ENCODE results near the gene DNMT3L.
"Not testable (repeated sequence)": the region's sequence is repeated elsewhere in the genome, so short reads cannot be mapped to it uniquely, and the experiment has no call there.

DNMT3L gene

DNA sequence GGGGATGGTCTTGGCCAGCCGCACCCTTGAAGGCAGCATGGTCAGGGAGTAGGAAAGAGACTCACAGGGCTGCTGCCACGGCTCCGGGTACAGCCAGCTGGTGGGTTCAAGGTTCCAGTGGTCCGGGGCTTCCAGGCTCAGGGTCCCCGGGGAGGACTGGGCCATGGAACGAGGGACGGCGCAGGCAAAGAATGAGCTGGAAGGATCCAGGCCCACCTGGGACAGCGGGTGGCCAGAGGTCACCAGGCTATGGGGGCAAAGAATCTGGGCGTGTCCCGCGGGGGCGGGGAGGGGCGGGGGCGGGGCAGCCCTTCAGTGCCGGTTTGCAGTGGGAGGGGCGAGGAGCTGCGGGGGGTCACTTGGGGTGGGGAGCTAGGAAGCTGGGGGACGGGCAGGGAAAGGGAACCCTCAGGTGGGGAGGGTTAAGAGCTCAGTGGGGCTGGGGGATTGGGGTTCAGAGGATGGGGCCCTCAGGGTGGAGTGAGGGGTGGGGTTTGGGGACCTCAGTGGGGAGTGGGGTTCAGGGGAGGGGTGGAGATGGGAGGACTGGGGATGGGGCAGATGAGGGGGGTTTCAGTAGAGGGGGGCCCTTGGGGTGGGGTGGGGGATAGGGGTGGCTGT, at the start of gene DNMT3L:
Gene DNMT3L (minus strand): TSS at position 223 of the 621 bp plus-strand sequence. CDS start 638 bp downstream, outside the sequence.
- DNase-seq, result no peak

DNA sequence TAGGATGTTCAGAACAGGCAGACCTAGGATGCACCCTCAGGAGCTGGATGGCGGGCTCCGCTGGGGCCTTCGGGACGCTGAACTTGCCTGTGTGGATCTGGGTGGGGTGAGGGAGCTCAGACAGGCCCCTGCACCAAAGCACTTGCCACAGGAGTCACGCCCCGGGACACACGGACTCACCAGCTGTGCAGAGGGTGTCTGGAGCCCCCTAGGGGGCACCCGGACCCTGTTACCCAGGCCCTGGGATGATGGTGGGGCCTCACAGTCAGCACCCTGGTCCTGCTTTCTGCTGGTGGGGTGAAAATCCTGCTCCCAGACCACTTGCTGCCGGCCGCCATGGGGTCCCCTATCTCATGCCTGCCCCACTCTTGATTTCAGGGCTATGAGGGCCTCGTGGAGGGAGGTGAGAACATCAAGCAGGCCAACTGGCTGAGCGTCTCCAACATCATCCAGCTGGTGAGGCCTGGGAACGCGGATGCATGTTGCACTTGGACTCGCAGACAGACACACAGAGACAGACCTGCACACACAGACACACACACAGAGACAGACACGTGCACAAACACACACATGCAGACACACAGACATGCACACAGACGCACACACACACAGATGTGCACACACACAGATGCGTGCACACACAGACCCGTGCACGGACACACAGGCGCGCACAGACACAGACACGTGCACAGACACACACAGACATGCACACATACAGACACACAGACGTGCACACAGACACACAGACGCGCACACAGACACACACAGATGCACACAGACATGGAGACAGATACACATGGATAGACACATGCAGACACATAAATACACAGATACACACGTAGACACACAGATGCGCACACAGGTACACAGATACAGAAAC, 49.2 kb upstream of the DNMT3L start:
- no peak for DNase-seq

DNA sequence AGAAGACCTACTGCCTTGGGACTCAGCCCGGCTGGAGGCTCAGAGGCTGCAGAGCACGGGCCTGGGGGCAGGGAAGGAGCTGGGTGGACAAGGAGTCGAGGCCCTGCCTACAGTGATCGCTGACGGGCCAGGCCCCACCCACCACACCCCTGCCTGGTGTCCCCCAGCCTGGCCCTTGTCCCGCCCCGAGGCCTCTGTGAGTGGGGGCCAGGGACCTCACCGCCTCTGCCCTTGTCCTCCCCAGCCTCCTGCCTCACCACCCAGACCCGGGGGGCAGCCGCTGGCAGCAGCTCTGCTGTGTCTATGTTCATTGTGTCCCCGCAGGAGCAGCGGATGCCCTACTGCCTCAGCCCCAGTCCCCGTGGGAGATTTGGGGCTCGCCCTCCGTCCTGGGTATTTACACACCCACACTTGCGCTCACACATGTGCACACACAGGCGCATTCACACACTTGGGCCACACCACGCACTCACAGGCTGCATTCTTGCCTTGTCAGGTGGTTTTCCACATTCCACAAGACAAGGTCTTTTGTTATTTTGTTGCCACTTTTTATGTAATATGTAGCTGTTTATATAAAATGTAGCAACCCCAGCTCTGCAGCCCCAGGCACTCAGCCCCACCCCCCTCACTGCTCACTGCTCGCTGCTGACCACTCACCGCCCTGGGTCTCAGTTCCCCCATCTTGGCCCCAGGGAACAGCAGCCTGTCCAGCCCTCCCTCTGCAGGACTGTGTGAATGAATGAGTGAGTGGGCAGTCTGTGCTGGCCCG, 45.4 kb upstream of the DNMT3L start:
- DNase-seq, result no peak

DNA sequence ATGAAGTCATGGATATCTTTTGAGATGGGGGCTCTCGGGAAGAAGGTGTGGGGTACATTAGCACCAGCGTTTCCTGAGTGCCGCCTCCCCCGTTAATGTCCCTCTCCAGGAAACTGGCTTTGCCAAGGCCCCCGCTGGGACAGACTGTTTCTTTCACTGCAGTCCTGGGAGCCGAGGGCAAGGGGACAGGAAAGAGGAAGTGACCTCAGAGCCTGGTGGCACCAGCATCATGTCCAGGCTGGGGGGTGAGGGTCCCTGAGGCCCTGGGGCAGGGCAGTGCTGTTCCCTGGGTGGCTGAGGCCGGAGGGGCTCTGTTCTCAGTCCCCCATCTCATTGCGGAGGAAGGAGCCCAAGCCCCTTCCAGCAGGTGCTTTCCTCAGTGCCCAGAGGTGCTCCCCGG, 44.0 kb upstream of the DNMT3L start:
- DNase-seq, result no peak

DNA sequence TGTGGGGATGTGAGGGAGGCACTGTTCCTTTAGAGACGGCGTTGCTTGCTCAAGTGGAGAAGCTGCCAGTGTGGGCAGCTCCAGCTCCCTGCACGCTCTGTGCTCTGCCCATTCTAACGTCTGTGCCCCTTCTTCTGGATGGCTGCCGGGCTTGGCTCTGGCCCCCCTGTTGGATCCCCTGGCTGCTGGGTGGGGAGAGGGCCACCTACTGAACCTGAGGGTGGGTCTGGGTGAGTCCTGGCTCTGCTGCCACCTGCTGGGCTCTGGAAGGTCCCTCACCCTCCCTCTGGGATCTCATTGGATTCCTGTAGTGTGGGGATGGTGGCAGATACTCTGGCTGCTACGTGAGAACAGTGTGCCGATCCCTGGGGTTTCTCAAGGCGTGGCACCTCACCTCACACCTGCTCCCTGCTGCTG, 43.2 kb upstream of the DNMT3L start:
- no peak for DNase-seq

DNA sequence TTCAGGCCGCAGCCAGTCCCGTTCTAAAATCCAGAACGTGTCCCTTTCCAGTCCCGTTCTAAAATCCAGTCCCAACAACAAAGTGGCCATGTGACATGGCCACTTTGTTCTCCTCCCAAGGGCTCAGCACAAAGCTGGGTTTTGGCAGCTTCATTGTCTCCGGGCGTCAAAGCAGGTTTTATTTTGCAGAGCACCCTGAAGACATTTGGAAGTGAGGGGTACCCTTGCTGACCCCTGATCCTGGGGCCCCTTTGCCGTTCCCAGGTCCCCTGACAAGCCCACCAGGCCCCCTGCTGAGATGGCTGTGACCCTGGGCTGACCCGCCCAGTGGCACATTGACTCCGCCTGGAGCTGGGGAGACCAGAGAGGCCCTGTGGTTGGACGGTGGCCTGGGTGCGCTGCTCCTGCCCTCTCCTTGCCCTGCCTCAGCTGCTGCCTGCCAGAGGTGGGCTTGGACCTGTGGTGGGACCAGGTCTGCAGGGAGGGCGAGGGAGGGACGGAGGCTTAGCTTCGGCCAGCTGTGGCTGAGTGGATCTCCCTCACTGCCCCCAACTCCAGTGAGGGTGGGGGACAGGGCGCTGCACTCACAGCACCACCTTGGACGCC, 42.4 kb upstream of the DNMT3L start:
- DNase-seq, result no peak

DNA sequence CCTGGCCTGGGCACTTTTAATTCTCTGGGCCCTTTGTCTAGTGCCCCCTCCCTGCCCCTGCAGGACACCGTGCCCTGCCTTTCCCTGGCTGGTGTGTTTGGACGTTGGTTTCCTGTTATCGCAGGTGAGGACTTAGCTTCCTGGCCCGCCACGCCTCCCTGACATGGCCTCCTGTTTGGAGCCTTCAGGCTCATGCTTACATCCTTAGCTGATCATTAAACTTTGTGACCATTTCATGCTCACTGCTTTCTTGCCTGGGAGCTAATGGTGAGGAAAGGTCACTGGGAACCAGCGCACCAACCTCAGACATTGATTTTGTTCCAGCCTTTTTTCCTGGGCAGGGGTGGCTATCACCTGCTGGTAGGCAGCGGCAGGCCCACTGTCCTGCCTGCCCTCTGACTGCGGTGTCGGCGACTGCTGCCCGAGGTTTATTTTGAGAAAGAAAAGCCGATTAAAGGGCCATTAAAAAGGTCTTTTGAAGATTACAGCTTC, 41.8 kb upstream of the DNMT3L start:
- no peak for DNase-seq

DNA sequence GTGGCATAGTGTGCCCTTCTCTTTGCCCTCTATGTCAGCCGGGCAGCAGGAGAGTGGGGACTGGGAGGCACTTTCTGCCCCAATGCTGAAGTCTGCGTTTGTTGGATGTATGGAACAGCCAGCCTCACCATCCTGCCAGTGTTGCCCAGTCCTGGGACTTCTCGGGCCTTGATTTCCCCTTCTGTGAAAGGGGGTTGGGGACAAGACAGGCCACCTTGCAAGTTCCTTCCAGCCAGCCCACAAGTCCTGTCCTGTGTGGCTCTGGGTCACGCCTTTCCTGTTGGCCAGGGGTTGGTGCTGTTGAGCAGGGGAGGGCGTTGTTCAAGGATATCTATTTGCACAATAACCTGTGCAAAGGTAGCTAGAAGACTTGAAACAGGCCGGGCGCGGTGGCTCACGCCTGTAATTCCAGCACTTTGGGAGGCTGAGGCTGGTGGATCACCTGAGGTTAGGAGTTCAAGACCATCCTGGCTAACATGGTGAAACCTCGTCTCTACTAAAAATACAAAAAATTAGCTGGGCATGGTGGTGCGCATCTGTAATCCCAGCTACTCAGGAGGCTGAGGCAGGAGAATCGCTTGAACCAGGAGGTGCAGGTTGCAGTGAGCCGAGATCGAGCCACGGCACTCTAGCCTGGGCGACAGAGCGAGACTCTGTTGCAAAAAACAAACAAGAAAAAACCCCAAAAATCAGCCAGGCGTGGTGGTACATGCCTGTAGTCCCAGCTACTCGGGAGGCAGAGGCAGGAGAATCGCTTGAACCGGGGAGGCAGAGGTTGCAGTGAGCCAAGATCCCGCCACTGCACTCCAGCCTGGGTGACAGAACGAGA, 41.1 kb upstream of the DNMT3L start:
- not testable (repeated sequence) for DNase-seq

DNA sequence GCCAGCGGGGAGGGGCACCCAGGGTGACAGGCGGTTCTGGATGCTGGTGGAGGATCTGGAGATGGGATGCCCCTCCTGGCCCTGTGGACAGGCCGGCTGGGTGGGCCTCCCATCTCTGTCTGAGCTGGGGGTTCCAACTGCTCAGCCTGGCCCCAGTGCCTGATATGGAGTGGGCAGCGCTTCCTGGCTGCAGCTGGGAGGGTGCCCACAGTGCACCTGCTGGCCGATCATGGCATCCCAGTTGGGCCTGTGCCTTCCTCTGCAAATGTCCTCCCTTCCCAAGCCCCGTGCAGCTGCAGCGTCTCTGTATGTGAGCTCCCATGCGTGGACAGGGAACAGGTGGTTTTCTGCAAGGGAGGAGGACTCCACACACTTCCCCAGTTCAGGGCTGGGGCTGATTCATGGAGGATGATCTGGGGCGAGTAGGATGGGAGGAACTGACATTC, 40.3 kb upstream of the DNMT3L start:
- DNase-seq, result no peak

DNA sequence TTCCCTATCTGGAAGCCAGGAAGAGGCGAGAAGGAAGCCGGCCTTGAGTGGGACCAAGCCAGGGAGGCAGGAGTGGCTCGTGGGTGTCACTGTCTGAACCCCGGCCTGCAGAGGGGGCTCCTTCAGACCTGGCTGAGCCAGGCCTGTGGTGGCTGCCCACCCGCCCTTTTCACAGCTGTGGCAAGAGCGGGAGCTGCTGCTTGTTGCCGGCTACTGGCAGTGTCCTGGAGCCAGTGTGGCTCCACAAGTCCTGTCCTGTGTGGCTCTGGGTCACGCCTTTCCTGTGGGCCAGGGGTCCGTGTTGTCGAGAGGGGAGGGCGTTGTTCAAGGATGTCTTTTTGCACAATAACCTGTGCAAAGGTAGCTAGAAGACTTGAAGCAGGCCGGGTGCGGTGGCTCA, 39.4 kb upstream of the DNMT3L start:
- DNase-seq, result no peak

DNA sequence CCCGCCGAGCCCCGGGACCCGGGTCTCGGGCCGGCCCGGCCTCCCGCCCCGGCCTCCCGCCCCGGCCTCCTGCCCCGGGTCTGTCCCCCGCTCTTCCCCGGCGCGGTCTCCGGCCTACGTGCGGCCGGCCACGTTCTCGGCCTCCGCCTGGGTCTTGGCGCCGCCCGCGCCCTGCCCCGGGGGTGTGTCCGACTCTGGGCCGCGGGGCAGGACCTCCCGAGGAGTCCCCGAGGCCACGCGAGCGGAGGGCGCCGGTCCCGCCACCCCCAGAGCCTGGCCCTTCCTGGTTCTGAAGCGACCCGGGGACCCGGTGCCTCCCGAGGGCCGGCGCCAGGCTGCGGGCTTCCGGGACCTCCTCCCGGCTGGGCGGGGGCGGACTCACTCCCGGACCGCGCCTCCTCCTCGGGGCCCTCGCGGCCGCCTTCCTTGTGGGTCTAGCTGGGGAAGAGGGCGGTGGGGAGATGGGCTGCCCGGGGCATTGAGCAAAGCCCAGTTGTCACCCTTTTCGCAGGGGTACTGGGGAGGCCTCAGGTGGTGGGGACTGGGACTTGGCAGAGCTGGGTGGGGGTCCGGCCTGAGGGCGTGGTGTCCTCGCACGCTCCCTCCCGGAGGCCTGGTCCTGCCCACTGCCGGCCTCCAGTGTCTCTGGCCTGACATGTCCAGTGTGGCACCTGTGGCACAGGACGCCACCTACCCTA, 38.7 kb upstream of the DNMT3L start:
- peak; percentile 51 for DNase-seq

DNA sequence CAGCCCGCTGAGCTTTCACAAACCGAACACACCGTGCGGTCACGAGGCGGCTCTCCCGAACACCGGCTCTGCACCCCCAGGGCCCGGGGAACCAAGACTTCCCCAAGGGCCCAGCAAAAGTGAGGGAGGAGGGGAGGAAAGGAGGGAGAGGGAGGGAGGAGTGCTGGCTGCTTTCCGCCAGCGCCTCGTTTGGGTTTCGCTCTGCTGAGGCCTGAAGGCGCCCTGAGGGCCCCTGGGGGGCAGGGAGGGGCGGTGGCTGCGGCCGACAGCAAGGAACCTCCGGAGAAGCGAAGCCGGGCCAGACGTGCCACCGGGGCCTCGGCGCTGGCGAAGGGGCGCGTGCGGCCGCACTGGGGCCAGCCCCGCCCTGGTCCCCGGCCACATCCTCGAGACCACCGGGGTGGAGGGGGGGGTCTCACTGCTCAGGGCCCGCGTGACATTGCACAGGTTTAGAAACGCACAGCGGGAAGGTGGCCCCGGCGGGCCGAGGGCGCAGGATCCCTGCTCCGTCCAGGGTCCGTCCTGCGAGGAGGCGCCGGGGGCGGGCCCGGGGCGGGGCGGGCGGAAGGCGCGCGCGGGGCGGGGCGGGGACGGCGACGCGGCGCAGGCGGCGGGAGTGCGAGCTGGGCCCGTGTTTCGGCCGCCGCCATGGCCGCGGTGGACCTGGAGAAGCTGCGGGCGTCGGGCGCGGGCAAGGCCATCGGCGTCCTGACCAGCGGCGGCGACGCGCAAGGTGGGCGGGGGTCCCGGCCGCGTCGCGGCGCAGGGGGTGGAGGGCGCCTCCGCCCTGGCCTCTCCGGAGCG, 38.0 kb upstream of the DNMT3L start, which contains the start of gene PFKL:
Gene PFKL (plus strand): TSS at position 596 of the 804 bp plus-strand sequence. CDS start 53 bp downstream, at position 649.
- no peak for DNase-seq

DNA sequence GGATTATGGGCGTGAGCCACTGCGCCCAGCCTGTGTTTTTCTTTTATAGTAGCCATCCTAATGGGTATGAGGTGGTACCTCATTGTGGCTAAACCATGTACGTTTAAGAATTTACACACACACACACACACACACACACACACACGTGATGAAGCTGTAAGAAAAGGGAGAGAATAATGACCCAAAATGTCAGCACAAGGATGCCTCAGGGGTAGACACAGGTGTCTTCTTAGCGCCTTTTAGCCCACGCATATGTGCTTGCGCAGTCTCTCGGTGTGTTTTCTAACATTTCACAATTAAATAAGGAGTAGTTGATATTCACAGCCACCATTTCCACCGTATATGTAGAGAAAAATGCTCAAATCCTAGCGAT, 37.4 kb upstream of the DNMT3L start:
- no peak for DNase-seq

DNA sequence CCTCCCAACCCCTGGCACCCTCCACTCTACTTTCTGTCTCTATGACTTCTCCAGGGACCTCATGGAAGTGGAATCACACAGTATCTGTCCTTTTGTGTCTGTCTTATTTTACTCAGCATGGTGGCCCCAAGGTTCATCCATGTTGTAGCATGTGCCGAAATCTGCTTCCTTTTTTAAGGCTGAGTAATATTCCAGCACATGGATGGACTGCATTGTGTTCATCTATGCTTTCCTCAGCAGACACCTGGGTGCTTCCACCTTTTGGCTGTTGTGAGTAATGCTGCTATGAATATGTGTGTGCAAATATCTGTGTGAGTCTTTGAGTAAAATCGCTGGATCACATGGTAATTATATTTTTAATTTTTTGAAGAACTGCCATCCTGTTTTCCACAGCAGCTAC, 36.6 kb upstream of the DNMT3L start:
- no peak for DNase-seq

DNA sequence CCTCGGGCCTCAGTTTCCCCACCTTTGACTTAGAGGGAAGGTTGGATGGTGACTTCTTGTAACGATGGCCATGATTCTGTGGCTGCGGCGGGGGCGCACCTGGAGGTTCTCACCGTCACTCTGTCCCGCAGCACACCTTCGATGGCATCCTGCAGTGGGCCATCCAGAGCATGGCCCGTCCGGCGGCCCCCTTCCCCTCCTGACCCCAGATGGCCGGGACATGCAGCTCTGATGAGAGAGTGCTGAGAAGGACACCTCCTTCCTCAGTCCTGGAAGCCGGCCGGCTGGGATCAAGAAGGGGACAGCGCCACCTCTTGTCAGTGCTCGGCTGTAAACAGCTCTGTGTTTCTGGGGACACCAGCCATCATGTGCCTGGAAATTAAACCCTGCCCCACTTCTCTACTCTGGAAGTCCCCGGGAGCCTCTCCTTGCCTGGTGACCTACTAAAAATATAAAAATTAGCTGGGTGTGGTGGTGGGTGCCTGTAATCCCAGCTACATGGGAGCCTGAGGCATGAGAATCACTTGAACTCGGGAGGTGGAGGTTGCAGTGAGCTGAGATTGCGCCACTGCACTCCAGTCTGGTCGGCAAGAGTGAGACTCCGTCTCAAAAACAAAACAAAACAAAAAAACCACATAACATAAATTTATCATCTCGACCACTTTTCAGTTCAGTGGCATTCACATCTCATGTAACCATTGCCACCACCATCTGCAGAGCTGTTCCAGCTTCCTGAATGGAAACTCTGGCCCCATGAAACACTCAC, 36.0 kb upstream of the DNMT3L start:
- no peak for DNase-seq

DNA sequence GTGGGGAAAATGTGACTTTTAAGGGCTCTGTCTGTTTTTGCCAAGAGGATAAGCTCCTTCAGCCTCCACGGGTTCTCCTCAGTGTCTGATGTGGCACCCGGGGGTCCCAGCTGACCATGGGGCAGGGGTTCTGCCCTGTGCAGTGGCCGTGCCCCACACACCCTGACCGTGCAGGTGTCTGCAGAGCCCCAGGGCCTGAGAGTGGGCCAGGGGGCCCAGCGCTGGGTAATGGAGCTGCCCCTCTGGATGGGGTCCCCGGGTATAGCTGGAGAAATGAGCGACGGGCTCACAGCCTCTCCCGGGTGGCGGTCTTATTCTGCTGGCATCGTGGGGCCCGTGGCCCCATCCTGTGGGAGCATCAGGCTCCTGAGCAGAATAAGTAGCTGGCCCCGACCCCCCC, 35.2 kb upstream of the DNMT3L start:
- no peak for DNase-seq

DNA sequence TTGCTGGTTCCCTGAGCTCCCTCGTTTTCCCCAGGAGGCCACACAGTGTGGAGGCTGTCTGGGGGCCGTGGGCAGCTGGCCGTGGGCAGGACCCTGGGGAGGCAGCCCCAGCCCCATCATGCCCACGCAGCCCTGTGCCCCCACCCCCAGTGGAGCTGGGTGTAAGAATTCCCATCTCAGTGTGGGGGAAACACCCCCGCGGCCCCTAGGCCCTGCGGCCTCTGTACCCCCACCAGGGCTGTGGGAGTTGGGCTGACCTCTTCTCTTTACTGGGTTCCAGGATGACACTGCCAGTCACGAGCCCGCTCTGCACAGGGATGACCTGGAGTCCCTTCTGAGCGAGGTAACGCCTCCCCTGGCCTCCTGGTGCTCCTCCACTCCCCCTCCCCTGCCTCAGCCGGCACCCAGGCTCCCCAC, 34.4 kb upstream of the DNMT3L start:
- DNase-seq, result no peak

DNA sequence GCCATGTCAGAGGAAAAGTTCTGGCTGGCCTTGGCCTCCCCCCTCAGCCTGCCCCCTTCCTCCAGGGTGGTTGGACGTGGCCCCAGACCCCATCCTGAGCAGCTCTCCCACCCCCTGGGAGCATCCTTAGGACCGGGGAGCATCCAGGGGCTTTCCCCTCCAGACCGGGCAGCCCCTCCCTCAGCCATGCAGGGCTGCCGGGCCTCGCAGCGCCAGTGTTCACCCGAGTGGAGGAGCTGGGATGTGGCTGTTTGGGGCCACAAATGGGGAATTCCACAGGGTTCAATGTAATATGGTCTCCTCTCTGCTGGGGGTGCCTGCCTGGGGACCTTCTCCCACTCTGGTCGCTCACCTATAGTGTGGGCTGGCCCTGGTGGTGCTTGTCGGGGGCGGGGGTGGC, 33.9 kb upstream of the DNMT3L start:
- DNase-seq, result no peak

DNA sequence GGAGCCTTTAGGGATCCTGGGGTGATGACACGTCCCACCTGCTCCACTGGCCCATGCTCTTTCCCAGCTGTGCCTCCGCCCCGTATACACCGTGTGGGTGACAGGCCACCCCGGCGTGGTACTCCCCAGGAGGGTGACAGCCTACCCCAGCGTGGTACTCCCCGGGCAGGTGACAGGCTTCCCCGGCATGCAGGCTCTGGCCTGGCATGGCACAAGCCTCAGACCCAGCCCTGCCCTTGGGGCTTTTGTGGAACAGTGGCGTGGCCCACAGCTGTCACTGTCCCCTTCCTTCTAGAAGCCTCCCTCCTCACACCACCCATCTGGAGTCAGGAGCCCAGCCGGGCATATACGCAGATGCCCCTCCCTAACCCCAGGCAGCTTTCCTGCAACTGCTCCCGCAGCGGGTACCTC, 33.5 kb upstream of the DNMT3L start:
- DNase-seq, result no peak
